GM15510 (cell line): ENCODE measurements around the gene RDX.

ENCODE experiments used
- POLR2A ChIP-seq: IDR thresholded peaks from 3 replicates; pipeline ENCODE4 v1.6.1; 2011; ENCODE audit warnings: borderline replicate concordance; ENCODE audit not compliant: insufficient read length; ENCODE audit errors: extremely low read depth

RDX gene

DNA sequence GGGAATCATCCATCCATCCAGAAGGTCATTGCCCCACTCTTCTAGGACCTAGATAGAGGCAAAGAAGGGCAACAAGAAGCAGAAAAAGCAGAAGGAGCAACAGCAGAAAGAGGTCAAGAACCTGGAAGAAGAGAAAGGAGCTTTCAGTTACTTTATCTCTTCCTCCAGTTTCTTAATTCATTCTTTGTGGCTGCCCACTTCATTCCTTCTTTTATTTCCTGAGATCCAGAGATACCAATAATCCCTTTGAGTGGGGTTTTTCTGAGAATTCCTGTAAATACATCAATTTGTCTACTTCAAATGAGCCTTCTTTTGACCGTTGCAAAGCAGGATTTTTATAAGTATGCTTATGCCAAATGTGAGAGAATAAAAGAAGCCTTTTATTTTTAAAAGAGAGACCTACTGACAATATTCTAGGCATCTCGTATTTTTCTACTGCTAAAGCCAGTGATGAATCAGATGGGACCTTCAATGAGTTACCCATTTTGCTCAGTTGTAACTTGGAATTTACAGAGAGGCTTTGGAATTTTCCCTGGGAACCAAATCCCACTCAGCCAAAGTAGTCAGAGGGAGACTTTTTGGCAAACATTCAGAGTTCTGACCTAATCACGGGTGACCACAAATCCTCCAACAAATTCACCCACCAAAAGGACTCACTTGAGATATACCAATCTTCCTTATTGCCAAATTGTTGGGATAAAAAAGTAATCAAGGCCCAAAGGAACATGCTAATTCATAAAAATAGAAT is 148.3 kb downstream of the RDX start:
- no peak for TF ChIP-seq POLR2A

DNA sequence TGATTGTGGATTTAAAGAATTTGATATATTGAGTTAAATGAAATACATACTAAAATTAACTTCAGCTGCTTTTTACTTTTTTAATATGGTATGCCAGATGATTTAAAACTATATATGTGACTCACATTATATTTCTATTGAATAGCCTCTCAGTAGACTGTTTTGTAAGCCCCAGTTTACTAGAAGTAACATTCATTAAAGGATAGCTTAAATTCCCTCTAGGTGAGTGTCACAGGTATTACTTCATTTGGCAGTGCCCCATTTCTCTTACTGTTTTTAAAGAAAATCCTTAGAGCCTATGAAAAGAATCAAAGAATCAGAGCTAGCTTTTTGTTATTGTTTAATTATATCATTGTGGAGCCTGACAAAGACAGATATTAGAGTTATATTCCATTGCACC is 154.6 kb downstream of the RDX start:
- TF ChIP-seq POLR2A: no peak

DNA sequence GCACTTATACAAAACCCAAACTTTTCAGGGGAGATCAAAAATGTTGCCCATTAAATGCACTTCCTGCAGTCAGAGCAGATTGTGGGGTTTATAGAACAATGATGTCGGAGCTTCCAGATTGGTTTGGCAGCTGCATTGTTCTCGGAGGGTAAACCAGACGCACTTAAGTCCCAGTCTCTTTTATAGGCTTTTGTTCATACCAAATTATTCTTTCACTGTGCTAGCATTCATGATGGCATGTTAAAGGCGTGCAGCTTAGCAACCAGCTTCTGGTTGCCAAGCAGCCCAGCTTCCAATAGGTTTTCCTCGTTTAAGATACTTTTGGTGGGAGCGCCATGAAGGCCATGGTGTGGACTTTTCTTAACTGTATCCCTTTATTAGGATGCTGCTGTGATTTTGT is 162.3 kb downstream of the RDX start:
- TF ChIP-seq POLR2A: no peak

DNA sequence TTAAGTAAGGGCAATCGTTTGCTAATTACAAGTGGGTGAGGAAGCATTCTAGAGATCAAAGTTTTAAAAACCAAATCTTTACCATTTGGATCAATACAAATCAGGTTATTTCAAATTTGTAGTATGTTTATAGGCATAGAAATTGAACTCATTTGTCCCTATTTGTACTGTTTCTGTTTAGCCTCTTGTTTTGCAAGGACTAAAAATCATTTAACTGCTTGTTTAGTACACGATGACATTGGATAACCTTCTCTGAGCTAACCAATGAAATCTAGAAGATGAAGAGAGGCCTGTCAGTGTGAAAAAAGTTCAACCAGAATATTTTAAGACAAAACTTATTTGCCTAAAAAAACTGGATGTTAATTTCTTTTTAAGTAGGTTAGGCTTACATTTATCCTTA is 163.3 kb downstream of the RDX start:
- TF ChIP-seq POLR2A: no peak

DNA sequence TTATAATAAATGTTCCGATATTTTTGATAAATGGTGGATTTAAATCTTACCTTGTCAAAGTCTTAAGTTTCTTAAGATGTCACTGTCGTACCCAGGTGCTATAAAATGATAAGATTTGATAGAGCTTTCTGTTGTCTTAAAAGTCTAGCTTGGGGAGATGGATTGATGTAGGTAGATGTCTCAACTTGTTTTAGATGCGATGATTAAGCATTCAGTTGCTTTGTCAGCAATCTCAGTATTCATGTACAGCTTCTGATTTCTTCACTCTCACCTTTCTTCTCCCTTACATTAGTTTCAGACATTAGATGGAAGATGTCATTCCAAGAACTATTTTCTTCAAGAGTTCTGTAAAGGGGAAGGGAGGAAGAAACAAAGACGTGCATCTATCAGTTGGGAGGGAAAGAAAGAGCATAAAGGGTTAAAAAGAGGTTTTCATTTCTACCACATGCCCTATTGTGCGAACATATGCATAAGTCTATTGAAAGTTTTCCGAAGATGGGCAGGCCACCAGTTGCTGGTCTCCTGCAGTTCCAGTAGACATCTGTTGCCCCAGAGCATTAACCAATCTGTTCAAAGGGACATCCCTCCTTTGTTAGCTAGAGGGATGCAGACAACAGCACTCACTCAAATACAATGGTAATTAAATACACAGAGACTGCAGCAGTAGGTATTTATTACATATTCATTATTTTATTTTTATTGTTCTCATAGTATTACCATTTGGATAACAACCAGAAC is 164.9 kb downstream of the RDX start:
- TF ChIP-seq POLR2A: no peak

DNA sequence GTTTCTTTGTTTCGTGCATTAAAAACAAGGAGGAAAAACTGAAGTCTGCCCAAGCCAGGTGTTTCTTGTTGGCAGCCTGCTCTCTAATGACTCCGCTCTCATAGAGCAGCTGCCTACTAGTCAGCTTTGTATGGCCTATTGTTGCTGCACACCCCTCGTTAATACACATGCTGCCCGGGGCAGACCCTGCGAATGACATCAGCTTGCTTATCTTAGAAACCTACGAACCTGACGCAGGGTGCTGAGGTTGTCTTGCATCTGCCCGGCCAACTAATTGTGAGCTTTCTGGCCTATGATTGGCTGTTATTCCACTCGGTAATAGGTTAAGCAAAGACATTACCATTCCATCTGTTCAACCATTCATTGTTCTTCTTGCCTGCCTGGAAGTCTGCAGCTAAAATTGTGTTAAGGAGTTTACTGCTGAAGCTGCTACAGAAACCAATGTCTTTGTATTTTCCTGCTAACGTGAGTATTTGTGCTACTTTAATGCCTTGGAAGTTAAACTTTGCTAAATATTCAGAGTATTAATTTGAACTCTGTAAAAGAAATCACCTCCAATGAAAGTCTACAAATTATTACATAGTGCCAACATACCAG is 165.7 kb downstream of the RDX start:
- TF ChIP-seq POLR2A: no peak

DNA sequence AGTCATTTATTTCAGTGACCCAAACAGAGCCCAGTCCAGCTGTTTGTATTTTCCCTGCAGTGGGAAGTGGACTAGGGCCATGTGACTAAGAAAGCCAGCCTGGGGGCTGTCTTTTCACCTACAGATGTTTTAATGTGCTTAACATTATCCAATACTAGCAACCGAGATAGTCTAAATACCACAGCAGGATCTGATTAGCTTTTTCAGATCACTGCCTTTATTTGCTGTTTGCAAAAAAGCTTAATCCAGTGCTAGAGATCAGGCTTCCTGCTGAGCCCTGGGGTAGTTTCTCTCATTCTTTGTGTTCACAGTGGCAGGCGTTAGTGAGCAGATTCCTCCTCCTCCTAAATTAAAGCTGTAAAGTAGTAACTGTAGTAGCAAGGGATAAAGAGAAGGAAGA is 168.3 kb downstream of the RDX start:
- no peak for TF ChIP-seq POLR2A

DNA sequence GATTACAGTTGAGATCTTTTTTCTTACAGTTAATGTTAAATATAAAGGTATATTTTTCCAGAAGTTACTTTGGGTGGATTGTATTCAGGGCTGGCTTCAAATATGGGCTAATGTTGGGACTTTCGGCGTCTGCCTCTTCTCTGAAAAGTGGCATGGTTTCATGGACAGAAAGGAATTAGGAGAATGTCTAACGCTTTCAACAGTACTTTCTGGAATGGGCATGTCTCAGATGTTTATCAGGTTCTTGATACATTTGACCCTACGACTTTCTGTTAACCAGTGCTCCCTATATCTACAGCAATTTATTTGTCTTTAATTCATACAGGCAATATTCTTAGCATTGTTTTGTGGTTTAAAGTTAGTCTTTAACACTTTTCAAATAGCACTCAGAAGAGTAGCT is 169.5 kb downstream of the RDX start:
- TF ChIP-seq POLR2A: no peak

DNA sequence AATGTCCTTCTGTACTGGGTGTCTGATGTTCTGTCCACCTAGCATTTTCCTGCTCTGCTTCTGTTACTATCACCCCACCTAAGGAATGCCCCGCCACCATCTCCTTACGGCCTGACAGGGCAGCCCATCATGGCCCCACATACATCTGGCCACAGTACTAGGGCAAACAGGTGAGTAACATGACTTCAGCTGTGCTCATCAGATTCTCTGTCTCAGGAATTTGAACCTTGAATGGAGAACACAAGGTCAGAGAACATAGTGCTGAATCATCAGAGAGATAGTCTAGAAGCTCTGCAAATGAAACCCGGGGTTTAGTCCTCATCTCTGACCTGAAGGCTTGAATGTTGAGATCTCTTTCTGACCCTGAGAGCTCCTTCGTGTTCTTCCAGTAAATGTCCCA is 170.8 kb downstream of the RDX start:
- no peak for TF ChIP-seq POLR2A
